ENCODE measurements around the gene UPP1.

DNA sequence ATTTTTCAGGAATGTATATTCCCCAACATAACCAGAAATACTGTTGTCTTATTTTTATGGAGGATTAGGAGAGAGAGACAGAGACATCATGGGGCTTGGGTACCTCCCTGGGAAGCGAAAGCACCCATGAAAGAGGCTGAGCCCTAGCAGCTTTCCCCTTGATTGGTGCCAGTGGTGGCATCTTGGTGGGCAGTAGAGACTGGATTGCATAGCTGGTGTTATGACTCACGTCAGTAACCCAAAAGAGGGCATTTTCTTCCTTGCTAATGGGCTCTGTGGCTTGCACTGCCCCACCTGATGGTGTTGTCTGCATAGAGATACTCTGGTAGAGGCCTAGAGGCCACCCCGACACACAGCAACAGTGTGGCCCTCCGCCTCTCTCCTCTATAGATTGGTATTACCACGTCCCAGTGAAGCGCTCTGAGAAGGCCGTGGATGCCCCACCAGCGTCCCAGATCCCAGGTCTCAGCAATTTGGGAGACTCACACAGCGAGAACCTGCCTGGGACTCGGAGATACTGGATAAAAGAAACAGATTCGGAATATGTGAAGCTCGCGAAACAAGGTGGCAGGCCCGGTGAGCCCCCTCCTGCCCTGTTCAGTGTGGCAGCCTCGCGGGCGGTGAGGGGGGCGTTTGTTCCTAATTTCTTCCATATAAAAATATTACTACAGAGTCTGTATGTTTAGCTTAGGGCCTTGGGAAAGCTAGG is 48.0 kb upstream of the UPP1 start:
- TF ChIP-seq CTCF (IDR thresholded peaks at IDR 0.05), result no peak
- no peak for TF ChIP-seq POLR2A (IDR thresholded peaks at IDR 0.05)
